Measurements from ENCODE around the gene ABI3. TPM values are rescaled to one million over a fixed set of nuclear protein-coding genes. Genes with fewer than 3 reads are reported as not detected.
A peak's percentile ranks its signal among the peaks of the same experiment; 100 is the strongest.

Gene ABI3
- total RNA-seq, 1 donor from 2014 or later, result 11.0 TPM

DNA sequence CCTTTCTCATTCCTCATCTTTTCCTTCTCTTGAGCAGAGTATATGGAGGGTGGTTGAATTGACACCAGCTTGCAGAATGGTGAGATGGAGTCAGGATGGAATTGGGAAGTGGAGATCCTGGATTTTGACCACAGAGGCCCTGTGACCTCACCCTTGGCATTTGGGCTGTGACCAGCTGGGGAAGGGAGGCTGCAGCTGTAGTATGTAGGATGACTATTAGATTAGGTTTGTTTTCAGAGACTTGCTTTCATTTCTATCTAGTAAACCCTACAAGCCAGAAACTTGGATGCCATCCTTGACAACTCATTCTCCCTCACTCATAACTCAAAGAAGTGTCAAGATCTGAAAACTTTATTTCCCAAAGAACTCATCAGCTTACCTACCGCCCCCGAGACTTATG lies 6.0 kb upstream of the ABI3 start:
- Histone ChIP-seq H3K36me3 (no peaks in the 10 kb centered on the region), H3K4me3 (no peak overlapping the region), H3K9me3 (no peaks in the 10 kb centered on the region), H3K27ac (no peak overlapping the region), H3K27me3 (no peaks in the 10 kb centered on the region), H3K4me1 (peaks cover 6% of the 10 kb centered on the region)
- DNase-seq (ENCODE audit: extremely low spot score in 2 of 2), result no peak
- no peak for TF ChIP-seq CTCF (IDR thresholded peaks at IDR 0.05)
- TF ChIP-seq POLR2A (IDR thresholded peaks at IDR 0.05), result no peak
- TF ChIP-seq POLR2AphosphoS5 (IDR thresholded peaks at IDR 0.05; ENCODE audit: insufficient read depth in 1 of 2, low read depth in 1 of 2), result no peak
- intact Hi-C loops (cut with DNase I), result no loop called here

GRCh38 chr17:49209061-49209571 lies 1.4 kb upstream of the ABI3 start:
- H3K27me3 ChIP-seq, result no peaks in the 10 kb centered on the region
- intact Hi-C loops (cut with DNase I), result no loop called here
- no peaks in the 10 kb centered on the region for H3K36me3 ChIP-seq
- no peaks in the 10 kb centered on the region for H3K9me3 ChIP-seq
- H3K27ac ChIP-seq, result peak overlapping the region; percentile 68
- DNase-seq (ENCODE audit: extremely low spot score in 2 of 2), result no peak
- peaks cover 14% of the 10 kb centered on the region for H3K4me1 ChIP-seq
- TF ChIP-seq POLR2AphosphoS5 (IDR thresholded peaks at IDR 0.05; ENCODE audit: insufficient read depth in 1 of 2, low read depth in 1 of 2), result no peak
- TF ChIP-seq CTCF (IDR thresholded peaks at IDR 0.05), result no peak
- no peak for TF ChIP-seq POLR2A (IDR thresholded peaks at IDR 0.05)
- H3K4me3 ChIP-seq, result no peak overlapping the region

- H3K36me3 ChIP-seq, result no peaks in the 10 kb centered on the region
- peak overlapping the region; percentile 9 for H3K27ac ChIP-seq
- intact Hi-C loops (cut with DNase I), result no loop called here
- H3K27me3 ChIP-seq, result no peaks in the 10 kb centered on the region
- H3K9me3 ChIP-seq, result no peaks in the 10 kb centered on the region
- no peak overlapping the region for H3K4me3 ChIP-seq
- peaks cover 33% of the 10 kb centered on the region for H3K4me1 ChIP-seq
- no peak for TF ChIP-seq CTCF (IDR thresholded peaks at IDR 0.05)
- no peak for TF ChIP-seq POLR2A (IDR thresholded peaks at IDR 0.05)
- TF ChIP-seq POLR2AphosphoS5 (IDR thresholded peaks at IDR 0.05; ENCODE audit: insufficient read depth in 1 of 2, low read depth in 1 of 2), result no peak
- DNase-seq (ENCODE audit: extremely low spot score in 2 of 2), result no peak
Measured at GRCh38 chr17:49213399-49213798, 2.9 kb downstream of the ABI3 start.

- Histone ChIP-seq H3K9me3 (no peaks in the 10 kb centered on the region), H3K4me3 (no peak overlapping the region), H3K36me3 (no peaks in the 10 kb centered on the region), H3K27ac (peak overlapping the region; percentile 9), H3K27me3 (no peaks in the 10 kb centered on the region), H3K4me1 (peaks cover 33% of the 10 kb centered on the region)
- intact Hi-C loops (cut with DNase I), result no loop called here
- TF ChIP-seq POLR2A (IDR thresholded peaks at IDR 0.05) (no peak), POLR2AphosphoS5 (IDR thresholded peaks at IDR 0.05; ENCODE audit: insufficient read depth in 1 of 2, low read depth in 1 of 2) (no peak), CTCF (IDR thresholded peaks at IDR 0.05) (no peak)
- DNase-seq (ENCODE audit: extremely low spot score in 2 of 2), result no peak
Measured at GRCh38 chr17:49213847-49214246, 3.3 kb downstream of the ABI3 start.

GRCh38 chr17:49214676-49215360 lies 4.3 kb downstream of the ABI3 start:
- Histone ChIP-seq H3K4me1 (peaks cover 32% of the 10 kb centered on the region), H3K4me3 (no peak overlapping the region), H3K27ac (peak overlapping the region; percentile 9), H3K36me3 (no peaks in the 10 kb centered on the region), H3K27me3 (no peaks in the 10 kb centered on the region), H3K9me3 (no peaks in the 10 kb centered on the region)
- intact Hi-C loops (cut with DNase I), result no loop called here
- no peak for DNase-seq (ENCODE audit: extremely low spot score in 2 of 2)
- TF ChIP-seq POLR2A (IDR thresholded peaks at IDR 0.05) (no peak), CTCF (IDR thresholded peaks at IDR 0.05) (no peak), POLR2AphosphoS5 (IDR thresholded peaks at IDR 0.05; ENCODE audit: insufficient read depth in 1 of 2, low read depth in 1 of 2) (peak in 1 of 2 donors; percentile 22)
